Upper lobe of left lung (tissue), 6 donors: Measurements from ENCODE around the gene CEBPZOS. TPM values are rescaled to one million over a fixed set of nuclear protein-coding genes. Genes with fewer than 3 reads are reported as not detected.

Experiments used
- ATAC-seq, 2 donors: fragments of 200-7000 bp; cut with Tn5 transposase; one replicate each; pipeline ENCODE4 v1.9.1; 2022; ENCODE audit warnings: mild to moderate bottlenecking in 2 of 2, moderate library complexity in 2 of 2; ENCODE audit not compliant: low FRiP score in 2 of 2
- DNase-seq, 2 donors: peaks; one replicate each; pipeline ENCODE4 v3.0.0-alpha.2; 2019 to 2020
- H3K27ac ChIP-seq, 4 donors: fragments of 200-600 bp; sonication (generic); one replicate each; pipeline ENCODE4 v1.5.1; 2016 to 2019
- H3K27me3 ChIP-seq, 4 donors: fragments of 200-600 bp; sonication (generic); one replicate each; pipeline ENCODE4 v1.5.1; 2017 to 2019
- H3K36me3 ChIP-seq, 4 donors: fragments of 200-600 bp; sonication (generic); one replicate each; pipeline ENCODE4 v1.5.1; 2016 to 2019
- H3K4me1 ChIP-seq, 4 donors: fragments of 200-600 bp; sonication (generic); one replicate each; pipeline ENCODE4 v1.5.1; 2018 to 2019
- H3K4me3 ChIP-seq, 4 donors: fragments of 200-600 bp; sonication (generic); one replicate each; pipeline ENCODE4 v1.5.1; 2017 to 2019; ENCODE audit warnings: mild to moderate bottlenecking in 2 of 4, moderate library complexity in 1 of 4
- H3K9me3 ChIP-seq, 4 donors: fragments of 200-600 bp; sonication (generic); one replicate each; pipeline ENCODE4 v1.5.1; 2018 to 2019
- CTCF ChIP-seq, 6 experiments: fragments of 450-650 bp in 4 of 6; fragments of 200-600 bp in 2 of 6; sonication (generic) in 2 of 6; IDR thresholded peaks; one replicate each; pipeline ENCODE4 v1.5.1; 2016 to 2019; ENCODE audit warnings: antibody characterized with exemption in 6 of 6
- EP300 ChIP-seq, 4 donors: sonication (generic); formaldehyde crosslinking; IDR thresholded peaks; one replicate each; pipeline ENCODE4 v1.5.1; 2017; ENCODE audit warnings: antibody characterized with exemption in 4 of 4, control low read depth in 2 of 4
- POLR2A ChIP-seq, 4 donors: fragments of 450-650 bp; IDR thresholded peaks; one replicate each; pipeline ENCODE4 v1.5.1; 2016 to 2017; ENCODE audit warnings: antibody characterized with exemption in 4 of 4, mild to moderate bottlenecking in 2 of 4
- POLR2AphosphoS5 ChIP-seq, 2 donors: sonication (generic); formaldehyde crosslinking; IDR thresholded peaks; one replicate each; pipeline ENCODE4 v1.5.1; 2017; ENCODE audit warnings: antibody characterized with exemption in 2 of 2
- WGBS, 2 donors: methylation state at CpG; one replicate each; pipeline ENCODE4 v1.1.5; 2017 to 2018; 5-methylcytosine and 5-hydroxymethylcytosine counted together
- total RNA-seq, 6 donors: library from RNA; depleted of rRNA in 4 of 6; stranded (reverse); fragments of >200 nt in 4 of 6; gene quantifications; one replicate each; pipeline versions ENCODE4 v1.1.0 to v1.2.1, GENCODE V29; 2016 to 2021
- donor health status: DM: no; HTN: no; CAD: no; lungs with moderate emphysema.
- donor health status: DM: no; HTN: yes; CAD: no; lungs with severe emphysema.

The CEBPZOS gene
- total RNA-seq, 6 donors from 2014 or later, result 6.9 to 32.3 (median 26.9) TPM

GRCh38 chr2:37154785-37155184 is 41.5 kb upstream of the CEBPZOS start:
- WGBS, 2 donors, result 79 to 90% methylated on average over 4 of the region's 4 CpGs
- Histone ChIP-seq H3K36me3 (no peaks in the 10 kb centered on the region), H3K27ac (peak overlapping the region in 1 of 4 donors; percentile 98), H3K9me3 (no peaks in the 10 kb centered on the region), H3K4me3 (no peak overlapping the region), H3K27me3 (no peaks in the 10 kb centered on the region), H3K4me1 (peaks cover 18 to 29% (median 21%) of the 10 kb centered on the region in 4 donors)
- ATAC-seq (no peak), DNase-seq (no peak)
- no peak for TF ChIP-seq CTCF (IDR thresholded peaks at IDR 0.05)
- TF ChIP-seq EP300 (IDR thresholded peaks at IDR 0.05), result no peak
- TF ChIP-seq POLR2A (IDR thresholded peaks at IDR 0.05), result no peak
- no peak for TF ChIP-seq POLR2AphosphoS5 (IDR thresholded peaks at IDR 0.05)

- Histone ChIP-seq H3K9me3 (no peaks in the 10 kb centered on the region), H3K27ac (peak overlapping the region; percentile 91 to 98 (median 92)), H3K4me3 (peak overlapping the region; percentile 80 to 94 (median 85)), H3K36me3 (no peaks in the 10 kb centered on the region), H3K4me1 (peaks cover 15 to 23% (median 19%) of the 10 kb centered on the region in 4 donors), H3K27me3 (no peaks in the 10 kb centered on the region)
- ATAC-seq, result peak; percentile 59 to 75
- DNase-seq, result peak in 1 of 2 donors; percentile 36
- TF ChIP-seq POLR2AphosphoS5 (IDR thresholded peaks at IDR 0.05), result no peak
- TF ChIP-seq EP300 (IDR thresholded peaks at IDR 0.05), result no peak
- TF ChIP-seq POLR2A (IDR thresholded peaks at IDR 0.05), result no peak
- no peak for TF ChIP-seq CTCF (IDR thresholded peaks at IDR 0.05)
- WGBS, 2 donors, result 2 to 3% methylated on average over 14 to 16 of the region's 27 CpGs
These were observed 40.0 kb upstream of the CEBPZOS start for GRCh38 chr2:37156071-37156856.

GRCh38 chr2:37156857-37157714 is 39.2 kb upstream of the CEBPZOS start, which contains the start of gene EIF2AK2:
Gene EIF2AK2, minus strand, starts transcription at chr2:37156980. Its CDS starts 9,174 bp downstream, at chr2:37147806.
- TF ChIP-seq POLR2A (IDR thresholded peaks at IDR 0.05), result peak in 2 of 4 donors; percentile 37 to 59
- no peak for TF ChIP-seq EP300 (IDR thresholded peaks at IDR 0.05)
- TF ChIP-seq POLR2AphosphoS5 (IDR thresholded peaks at IDR 0.05), result peak; percentile 7 to 49
- Histone ChIP-seq H3K36me3 (no peaks in the 10 kb centered on the region), H3K4me1 (peaks cover 15 to 23% (median 19%) of the 10 kb centered on the region in 4 donors), H3K27ac (peak within 1 kb of the TSS; percentile 91 to 98 (median 92)), H3K27me3 (no peaks in the 10 kb centered on the region), H3K4me3 (peak within 1 kb of the TSS; percentile 80 to 94 (median 85)), H3K9me3 (no peaks in the 10 kb centered on the region)
- ATAC-seq (peak; percentile 87 to 97), DNase-seq (peak; percentile 89 to 95)
- 10 to 46% methylated on average over 10 to 36 of the region's 55 CpGs for WGBS, 2 donors

- TF ChIP-seq CTCF (IDR thresholded peaks at IDR 0.05), result no peak
- TF ChIP-seq EP300 (IDR thresholded peaks at IDR 0.05), result no peak
- no peak for TF ChIP-seq POLR2AphosphoS5 (IDR thresholded peaks at IDR 0.05)
- TF ChIP-seq POLR2A (IDR thresholded peaks at IDR 0.05), result no peak
These were observed 31.5 kb upstream of the CEBPZOS start for GRCh38 chr2:37164757-37165156.

More at GRCh38 chr2:37164757-37165156, 31.5 kb upstream of the CEBPZOS start:
- Histone ChIP-seq H3K27ac (no peak overlapping the region), H3K9me3 (peaks cover 0 to 5% (median 2%) of the 10 kb centered on the region in 4 donors), H3K4me1 (peaks cover 0 to 2% (median 0%) of the 10 kb centered on the region in 4 donors), H3K36me3 (no peaks in the 10 kb centered on the region), H3K4me3 (no peak overlapping the region), H3K27me3 (no peaks in the 10 kb centered on the region)
- ATAC-seq (no peak), DNase-seq (no peak)
- WGBS, 2 donors, result 93 to 95% methylated on average over 1 of the region's 1 CpG
